ENCODE measurements around the gene MDM4. TPM values are rescaled to one million over a fixed set of nuclear protein-coding genes. Genes with fewer than 3 reads are reported as not detected.
A peak's percentile ranks its signal among the peaks of the same experiment; 100 is the strongest.

The MDM4 gene
- total RNA-seq, 4 donors from 2014 or later = 21.6 to 51.1 (median 28.5) TPM

DNA sequence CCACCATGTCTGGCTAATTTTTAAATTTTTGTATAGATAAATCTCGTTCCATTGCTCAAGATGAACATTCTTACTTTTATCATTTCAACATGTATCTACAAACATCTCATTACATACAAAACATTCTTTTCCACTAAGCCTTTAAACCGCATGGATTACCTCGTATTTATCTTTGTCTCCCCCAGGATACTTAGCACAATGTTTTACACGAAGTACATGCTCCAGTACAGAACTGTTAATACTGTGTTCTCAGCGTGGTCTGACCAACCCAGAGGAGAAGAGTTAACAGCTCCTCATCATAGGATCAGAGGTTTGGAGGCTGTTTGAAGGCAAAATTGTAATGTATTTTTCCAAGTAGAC is 29.0 kb upstream of the MDM4 start:
- Histone ChIP-seq H3K4me3 (no peak overlapping the region), H3K27ac (replicated peaks in 1 of 4) (no peak overlapping the region), H3K9me3 (no peaks in the 10 kb centered on the region), H3K4me1 (peaks cover 19 to 42% (median 27%) of the 10 kb centered on the region in 4 donors), H3K36me3 (no peaks in the 10 kb centered on the region), H3K27me3 (no peaks in the 10 kb centered on the region)
- no peak for DNase-seq (ENCODE audit: extremely low spot score)
- 78% methylated on average over 5 of the region's 5 CpGs for WGBS
- intact Hi-C loops (cut with DNase I) = no loop called here
- TF ChIP-seq POLR2AphosphoS5 (IDR thresholded peaks at IDR 0.05) (no peak), EP300 (IDR thresholded peaks at IDR 0.05) (no peak), POLR2A (IDR thresholded peaks at IDR 0.05; ENCODE audit: low read depth) (no peak)
- TF ChIP-seq, protein P1, sequence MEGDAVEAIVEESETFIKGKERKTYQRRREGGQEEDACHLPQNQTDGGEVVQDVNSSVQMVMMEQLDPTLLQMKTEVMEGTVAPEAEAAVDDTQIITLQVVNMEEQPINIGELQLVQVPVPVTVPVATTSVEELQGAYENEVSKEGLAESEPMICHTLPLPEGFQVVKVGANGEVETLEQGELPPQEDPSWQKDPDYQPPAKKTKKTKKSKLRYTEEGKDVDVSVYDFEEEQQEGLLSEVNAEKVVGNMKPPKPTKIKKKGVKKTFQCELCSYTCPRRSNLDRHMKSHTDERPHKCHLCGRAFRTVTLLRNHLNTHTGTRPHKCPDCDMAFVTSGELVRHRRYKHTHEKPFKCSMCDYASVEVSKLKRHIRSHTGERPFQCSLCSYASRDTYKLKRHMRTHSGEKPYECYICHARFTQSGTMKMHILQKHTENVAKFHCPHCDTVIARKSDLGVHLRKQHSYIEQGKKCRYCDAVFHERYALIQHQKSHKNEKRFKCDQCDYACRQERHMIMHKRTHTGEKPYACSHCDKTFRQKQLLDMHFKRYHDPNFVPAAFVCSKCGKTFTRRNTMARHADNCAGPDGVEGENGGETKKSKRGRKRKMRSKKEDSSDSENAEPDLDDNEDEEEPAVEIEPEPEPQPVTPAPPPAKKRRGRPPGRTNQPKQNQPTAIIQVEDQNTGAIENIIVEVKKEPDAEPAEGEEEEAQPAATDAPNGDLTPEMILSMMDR (IDR thresholded peaks at IDR 0.05) = no peak

DNA sequence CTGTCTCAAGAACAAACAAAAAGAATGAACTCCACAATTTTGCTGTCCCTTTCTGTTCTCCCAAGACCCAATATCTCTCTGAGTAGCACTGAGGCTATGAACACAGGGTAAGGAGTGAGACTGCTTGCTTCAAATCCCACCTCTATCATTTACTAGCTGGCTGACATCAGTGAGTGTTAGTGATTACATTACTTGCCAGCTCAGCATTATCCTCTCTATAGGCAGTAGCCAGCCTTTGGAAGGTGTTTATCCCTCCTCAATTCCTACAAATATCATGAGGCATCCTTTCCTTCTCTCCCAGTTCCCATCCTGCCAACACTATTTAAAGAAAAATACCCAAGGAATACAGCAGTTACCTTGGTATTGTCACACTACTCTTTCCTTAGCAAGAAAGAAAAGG is 24.6 kb upstream of the MDM4 start:
- Histone ChIP-seq H3K4me3 (no peak overlapping the region), H3K27me3 (no peaks in the 10 kb centered on the region), H3K4me1 (peaks cover 29 to 61% (median 42%) of the 10 kb centered on the region in 4 donors), H3K36me3 (no peaks in the 10 kb centered on the region), H3K9me3 (no peaks in the 10 kb centered on the region), H3K27ac (replicated peaks in 1 of 4) (peak overlapping the region; percentile 85 to 95 (median 92))
- TF ChIP-seq POLR2A (IDR thresholded peaks at IDR 0.05; ENCODE audit: low read depth) (no peak), EP300 (IDR thresholded peaks at IDR 0.05) (no peak), POLR2AphosphoS5 (IDR thresholded peaks at IDR 0.05) (no peak)
- TF ChIP-seq, protein P1 (IDR thresholded peaks at IDR 0.05) = no peak
- DNase-seq (ENCODE audit: extremely low spot score) = no peak
- intact Hi-C loops (cut with DNase I) = no loop called here

DNA sequence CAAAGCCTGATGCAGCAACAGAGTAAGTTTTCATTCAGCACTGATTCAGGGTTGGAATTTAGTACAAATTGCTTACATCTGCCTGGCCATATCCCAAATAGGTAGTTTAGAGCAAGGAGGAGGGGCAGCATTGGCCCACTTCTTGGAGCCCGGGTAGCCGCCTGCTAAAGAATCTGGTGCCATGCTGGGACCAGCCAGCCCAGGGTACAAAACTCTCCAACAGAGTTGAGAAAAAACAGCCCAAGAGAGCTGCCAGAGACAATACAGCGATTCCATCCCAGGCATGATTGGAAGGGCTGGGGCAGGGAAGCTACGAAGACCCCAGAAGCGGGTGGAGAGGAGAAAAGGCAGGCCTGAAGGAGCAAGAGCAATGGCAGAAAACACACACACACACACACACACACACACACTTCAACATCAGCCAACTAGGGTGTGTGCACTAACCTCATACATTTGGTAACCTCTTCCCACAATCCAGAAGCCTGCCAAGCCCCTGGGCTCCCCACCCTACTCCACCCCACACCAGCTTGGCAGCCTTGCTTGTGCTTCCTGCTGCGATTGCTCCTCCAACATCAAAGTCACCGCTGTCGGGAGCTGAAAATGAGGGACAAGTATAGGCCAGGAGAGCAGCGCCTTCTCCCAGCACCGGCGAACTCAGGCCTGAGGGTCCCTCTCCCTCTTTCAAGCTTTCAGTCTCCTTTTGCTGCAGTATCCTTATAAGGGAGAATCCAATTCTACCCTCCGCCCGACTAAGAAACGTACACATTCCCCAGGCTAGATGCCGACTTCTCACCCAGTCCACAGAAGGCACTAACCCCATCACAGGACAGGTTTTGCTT is 22.8 kb upstream of the MDM4 start:
- peaks cover 29 to 59% (median 42%) of the 10 kb centered on the region in 4 donors for H3K4me1 ChIP-seq
- DNase-seq (ENCODE audit: extremely low spot score) = no peak
- H3K9me3 ChIP-seq = no peaks in the 10 kb centered on the region
- no peaks in the 10 kb centered on the region for H3K36me3 ChIP-seq
- H3K27me3 ChIP-seq = no peaks in the 10 kb centered on the region
- H3K4me3 ChIP-seq = peak overlapping the region; percentile 71 to 87 (median 83)
- intact Hi-C loops (cut with DNase I) = no loop called here
- TF ChIP-seq POLR2A (IDR thresholded peaks at IDR 0.05; ENCODE audit: low read depth) (no peak), EP300 (IDR thresholded peaks at IDR 0.05) (no peak), POLR2AphosphoS5 (IDR thresholded peaks at IDR 0.05) (peak in 1 of 2 donors; percentile 37)
- TF ChIP-seq, protein P1 (IDR thresholded peaks at IDR 0.05) = no peak
- WGBS = 5% methylated on average over 15 of the region's 15 CpGs
- peak overlapping the region; percentile 85 to 95 (median 92) for H3K27ac ChIP-seq (replicated peaks in 1 of 4)

DNA sequence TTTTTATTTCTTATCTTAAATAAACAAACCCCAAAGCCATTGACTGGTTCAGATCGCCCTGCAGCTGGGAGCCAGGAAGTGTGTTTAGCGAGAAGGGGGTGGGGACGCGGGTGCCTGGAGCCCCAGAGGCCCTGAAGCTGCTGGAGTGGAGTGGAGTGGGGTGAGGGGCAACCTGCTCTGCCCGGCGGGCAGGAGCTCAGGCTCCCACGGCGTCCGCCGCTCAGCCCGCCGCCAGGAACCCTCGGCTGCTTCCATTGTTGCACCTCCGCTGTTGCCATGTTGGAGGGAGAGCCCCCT is 22.3 kb upstream of the MDM4 start:
- Histone ChIP-seq H3K4me3 (peak overlapping the region; percentile 71 to 87 (median 83)), H3K27ac (replicated peaks in 1 of 4) (peak overlapping the region; percentile 85 to 95 (median 92)), H3K36me3 (no peaks in the 10 kb centered on the region), H3K9me3 (no peaks in the 10 kb centered on the region), H3K4me1 (peaks cover 29 to 59% (median 42%) of the 10 kb centered on the region in 4 donors), H3K27me3 (no peaks in the 10 kb centered on the region)
- intact Hi-C loops (cut with DNase I) = loop anchor here (2.0 kb wide), 1 partner anchor 47 kb away; no protein-coding TSS in a partner anchor
- no peak for TF ChIP-seq POLR2AphosphoS5 (IDR thresholded peaks at IDR 0.05)
- TF ChIP-seq, protein P1 (IDR thresholded peaks at IDR 0.05) = no peak
- TF ChIP-seq POLR2A (IDR thresholded peaks at IDR 0.05; ENCODE audit: low read depth) = no peak
- no peak for TF ChIP-seq EP300 (IDR thresholded peaks at IDR 0.05)
- no peak for DNase-seq (ENCODE audit: extremely low spot score)
- WGBS = 0% methylated on average over 9 of the region's 14 CpGs
